Stimulated activated CD8-positive, alpha-beta memory T cell treated with anti-CD3 and anti-CD28 coated beads, Interleukin-4, amount 100 ng/mL, for 4 hours (primary cell): ENCODE results near the gene HOXD13.

Experiments used
- DNase-seq, 2 donors: peaks; one replicate each; pipeline ENCODE4 v3.0.0-alpha.2; 2020; ENCODE audit warnings: low read depth in 2 of 2, low spot score in 1 of 2

HOXD13 gene

GRCh38 chr2:176093145-176093897 is 800 bp downstream of the HOXD13 start:
- DNase-seq: no peak

- DNase-seq: no peak
Observed at GRCh38 chr2:176093898-176094249, 1.4 kb downstream of the HOXD13 start.

GRCh38 chr2:176094349-176094748 is 1.8 kb downstream of the HOXD13 start:
- no peak for DNase-seq

GRCh38 chr2:176095421-176095820 is 2.9 kb downstream of the HOXD13 start:
- DNase-seq: no peak

GRCh38 chr2:176096243-176096985 is 3.9 kb downstream of the HOXD13 start:
- DNase-seq: no peak

GRCh38 chr2:176096986-176097819 is 4.7 kb downstream of the HOXD13 start:
- DNase-seq: peak in 1 of 2 donors; percentile 30

GRCh38 chr2:176097820-176098365 is 5.4 kb downstream of the HOXD13 start:
- DNase-seq: no peak

- DNase-seq: no peak
Observed at GRCh38 chr2:176098366-176099158, 6.0 kb downstream of the HOXD13 start.

- DNase-seq: no peak
Observed at GRCh38 chr2:176099159-176099727, 6.7 kb downstream of the HOXD13 start.

- no peak for DNase-seq
Observed at GRCh38 chr2:176099728-176100546, 7.4 kb downstream of the HOXD13 start, which contains the start of gene HOXD12. TSS of gene HOXD12 (plus strand) at chr2:176099795. CDS start at chr2:176099802, 7 bp downstream.

GRCh38 chr2:176100547-176101140 is 8.1 kb downstream of the HOXD13 start:
- no peak for DNase-seq

- no peak for DNase-seq
Observed at GRCh38 chr2:176101216-176101830, 8.8 kb downstream of the HOXD13 start.

GRCh38 chr2:176101842-176102241 is 9.3 kb downstream of the HOXD13 start:
- DNase-seq: no peak

- DNase-seq: no peak
Observed at GRCh38 chr2:176102309-176102866, 9.9 kb downstream of the HOXD13 start.

GRCh38 chr2:176103194-176103593 is 10.7 kb downstream of the HOXD13 start:
- DNase-seq: no peak

GRCh38 chr2:176103742-176104315 is 11.3 kb downstream of the HOXD13 start:
- DNase-seq: no peak

- DNase-seq: no peak
Observed at GRCh38 chr2:176104316-176105077, 12.0 kb downstream of the HOXD13 start.
